GDM1 (cell line): ENCODE results near the gene RNF208.
A peak's percentile ranks its signal among the peaks of the same experiment; 100 is the strongest.
"Not testable (repeated sequence)": the region's sequence is repeated elsewhere in the genome, so short reads cannot be mapped to it uniquely, and the experiment has no call there.

Experiments used
- DNase-seq: peaks from one replicate; lab custom pipeline; 2025; lab: John Stamatoyannopoulos, UW

RNF208 gene

GRCh38 chr9:137222190-137223077 is at the start of gene RNF208:
Gene RNF208, minus strand, starts transcription at chr9:137222240. Its CDS starts 1,028 bp downstream, at chr9:137221212.
- DNase-seq = no peak

GRCh38 chr9:137271696-137272076 is 49.6 kb upstream of the RNF208 start:
- no peak for DNase-seq

GRCh38 chr9:137270929-137271695 is 49.1 kb upstream of the RNF208 start:
- peak; percentile 19 for DNase-seq

GRCh38 chr9:137269231-137269772 is 47.3 kb upstream of the RNF208 start:
- DNase-seq = no peak

- DNase-seq = peak; percentile 28
Observed at GRCh38 chr9:137268538-137269201, 46.6 kb upstream of the RNF208 start.

- no peak for DNase-seq
Observed at GRCh38 chr9:137267933-137268355, 45.9 kb upstream of the RNF208 start.

GRCh38 chr9:137266585-137267453 is 44.8 kb upstream of the RNF208 start:
- DNase-seq = no peak

GRCh38 chr9:137266162-137266527 is 44.1 kb upstream of the RNF208 start:
- no peak for DNase-seq

- no peak for DNase-seq
Observed at GRCh38 chr9:137265496-137266161, 43.6 kb upstream of the RNF208 start.

- no peak for DNase-seq
Observed at GRCh38 chr9:137264067-137264466, 42.0 kb upstream of the RNF208 start.

- no peak for DNase-seq
Observed at GRCh38 chr9:137263506-137263905, 41.5 kb upstream of the RNF208 start.

GRCh38 chr9:137262909-137263285 is 40.9 kb upstream of the RNF208 start:
- DNase-seq = no peak

- DNase-seq = not testable (repeated sequence)
Observed at GRCh38 chr9:137262173-137262908, 40.3 kb upstream of the RNF208 start.

GRCh38 chr9:137256856-137257255 is 34.8 kb upstream of the RNF208 start:
- DNase-seq = no peak

GRCh38 chr9:137256362-137256761 is 34.3 kb upstream of the RNF208 start:
- no peak for DNase-seq

GRCh38 chr9:137255448-137256114 is 33.5 kb upstream of the RNF208 start:
- no peak for DNase-seq

GRCh38 chr9:137254624-137255447 is 32.8 kb upstream of the RNF208 start, which contains the start of gene NELFB:
Gene NELFB, plus strand, starts transcription at chr9:137255327.
- DNase-seq = peak; percentile 85
